ENCODE results near the gene FGF22.

- no peak for TF ChIP-seq CTCF (IDR thresholded peaks at IDR 0.05)
- TF ChIP-seq ZFX (IDR thresholded peaks at IDR 0.05; ENCODE audit: borderline replicate concordance), result no peak
These were observed 26.7 kb upstream of the FGF22 start for GRCh38 chr19:612941-613340.
